Suprapubic skin (tissue), 4 donors: ENCODE measurements around the gene GSTA1.
"Not testable (repeated sequence)": the region's sequence is repeated elsewhere in the genome, so short reads cannot be mapped to it uniquely, and the experiment has no call there.

Experiments
- POLR2A ChIP-seq, 2 donors: fragments of 450-650 bp; IDR thresholded peaks; one replicate each; pipeline ENCODE4 v1.6.1; 2017; ENCODE audit warnings: antibody characterized with exemption in 2 of 2, mild to moderate bottlenecking in 2 of 2, moderate library complexity in 2 of 2
- POLR2AphosphoS5 ChIP-seq, 3 donors: sonication (generic); formaldehyde crosslinking; IDR thresholded peaks; one replicate each; pipeline ENCODE4 v1.6.1; 2017; ENCODE audit warnings: antibody characterized with exemption in 3 of 3
- TF ChIP-seq, protein P1 (sequence below), 2 donors: fragments of 200-600 bp in 1 of 2; fragments of 450-650 bp in 1 of 2; sonication (generic) in 1 of 2; IDR thresholded peaks; one replicate each; pipeline ENCODE4 v1.5.1; 2016 to 2019; ENCODE audit warnings: antibody characterized with exemption in 2 of 2, mild to moderate bottlenecking in 1 of 2, moderate library complexity in 1 of 2

- not testable (repeated sequence) for TF ChIP-seq POLR2A, POLR2AphosphoS5 (IDR thresholded peaks at IDR 0.05)
- TF ChIP-seq, protein P1, sequence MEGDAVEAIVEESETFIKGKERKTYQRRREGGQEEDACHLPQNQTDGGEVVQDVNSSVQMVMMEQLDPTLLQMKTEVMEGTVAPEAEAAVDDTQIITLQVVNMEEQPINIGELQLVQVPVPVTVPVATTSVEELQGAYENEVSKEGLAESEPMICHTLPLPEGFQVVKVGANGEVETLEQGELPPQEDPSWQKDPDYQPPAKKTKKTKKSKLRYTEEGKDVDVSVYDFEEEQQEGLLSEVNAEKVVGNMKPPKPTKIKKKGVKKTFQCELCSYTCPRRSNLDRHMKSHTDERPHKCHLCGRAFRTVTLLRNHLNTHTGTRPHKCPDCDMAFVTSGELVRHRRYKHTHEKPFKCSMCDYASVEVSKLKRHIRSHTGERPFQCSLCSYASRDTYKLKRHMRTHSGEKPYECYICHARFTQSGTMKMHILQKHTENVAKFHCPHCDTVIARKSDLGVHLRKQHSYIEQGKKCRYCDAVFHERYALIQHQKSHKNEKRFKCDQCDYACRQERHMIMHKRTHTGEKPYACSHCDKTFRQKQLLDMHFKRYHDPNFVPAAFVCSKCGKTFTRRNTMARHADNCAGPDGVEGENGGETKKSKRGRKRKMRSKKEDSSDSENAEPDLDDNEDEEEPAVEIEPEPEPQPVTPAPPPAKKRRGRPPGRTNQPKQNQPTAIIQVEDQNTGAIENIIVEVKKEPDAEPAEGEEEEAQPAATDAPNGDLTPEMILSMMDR (IDR thresholded peaks at IDR 0.05): not testable (repeated sequence)
These were observed 41.7 kb downstream of the GSTA1 start for GRCh38 chr6:52761673-52762491.
